Measurements from ENCODE around the gene GALNS.

- TF ChIP-seq CTCF (IDR thresholded peaks at IDR 0.05; ENCODE audit: control extremely low read depth in 1 of 3, insufficient read depth in 1 of 3, low read depth in 1 of 3, low read length in 3 of 3): no peak
- TF ChIP-seq HDAC2 (IDR thresholded peaks at IDR 0.05; ENCODE audit: borderline replicate concordance in 1 of 2, low read depth in 2 of 2, low read length in 2 of 2): no peak
- TF ChIP-seq TAF7 (optimal IDR thresholded peaks at IDR 0.05; ENCODE audit: borderline replicate concordance, low read depth, low read length): no peak
- no peak for TF ChIP-seq RFX5 (IDR thresholded peaks at IDR 0.05; ENCODE audit: borderline replicate concordance, low read depth, low read length)
- TF ChIP-seq SRF (IDR thresholded peaks at IDR 0.05; ENCODE audit: low read depth, low read length): no peak
- TF ChIP-seq TAF1 (IDR thresholded peaks at IDR 0.05; ENCODE audit: low read depth, low read length): no peak
- no peak for TF ChIP-seq EZH2 (IDR thresholded peaks at IDR 0.05; ENCODE audit: low read depth, low read length, severe bottlenecking)
- no peak for TF ChIP-seq CEBPB (IDR thresholded peaks at IDR 0.05; ENCODE audit: low read depth, low read length)
- TF ChIP-seq TEAD4 (IDR thresholded peaks at IDR 0.05; ENCODE audit: low read depth, low read length): no peak
- TF ChIP-seq POLR2A (IDR thresholded peaks at IDR 0.05; ENCODE audit: control extremely low read depth in 1 of 2, low read depth in 2 of 2, low read length in 2 of 2): no peak
- TF ChIP-seq, protein P1, sequence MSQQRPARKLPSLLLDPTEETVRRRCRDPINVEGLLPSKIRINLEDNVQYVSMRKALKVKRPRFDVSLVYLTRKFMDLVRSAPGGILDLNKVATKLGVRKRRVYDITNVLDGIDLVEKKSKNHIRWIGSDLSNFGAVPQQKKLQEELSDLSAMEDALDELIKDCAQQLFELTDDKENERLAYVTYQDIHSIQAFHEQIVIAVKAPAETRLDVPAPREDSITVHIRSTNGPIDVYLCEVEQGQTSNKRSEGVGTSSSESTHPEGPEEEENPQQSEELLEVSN (IDR thresholded peaks at IDR 0.05): no peak
- no peak for TF ChIP-seq RAD21 (IDR thresholded peaks at IDR 0.05 in 1 of 2, conservative IDR thresholded peaks at IDR 0.05 in 1 of 2; ENCODE audit: low read depth in 2 of 2, low read length in 2 of 2)
- no peak for TF ChIP-seq GABPA (IDR thresholded peaks at IDR 0.05; ENCODE audit: borderline replicate concordance, insufficient read depth, low read length)
- no peak for TF ChIP-seq ZNF274 (IDR thresholded peaks at IDR 0.05; ENCODE audit: borderline replicate concordance, extremely low read depth, low read length)
These were observed 20.9 kb downstream of the GALNS start for GRCh38 chr16:88835818-88836217.
